ENCODE data around the gene SEL1L.

SEL1L gene

GRCh38 chr14:81452341-81453133 is 81.1 kb downstream of the SEL1L start:
- H2AFZ ChIP-seq (ENCODE audit: low read length): no peak overlapping the region
- H3K27ac ChIP-seq (ENCODE audit: low read depth, low read length, poor library complexity, severe bottlenecking): no peak overlapping the region
- H3F3A ChIP-seq (ENCODE audit: insufficient read depth, low read length): no peaks in the 10 kb centered on the region
- H3K9ac ChIP-seq (ENCODE audit: low read length): no peak overlapping the region
- H3K9me2 ChIP-seq (ENCODE audit: low read depth, low read length): no peaks in the 10 kb centered on the region
- H3K4me3 ChIP-seq (ENCODE audit: low read depth, low read length, poor library complexity, severe bottlenecking): no peak overlapping the region
- H4K20me1 ChIP-seq (ENCODE audit: insufficient read depth, low read length): no peaks in the 10 kb centered on the region
- H3K27me3 ChIP-seq (ENCODE audit: insufficient read depth, low read length): no peaks in the 10 kb centered on the region
- TF ChIP-seq, protein P1, sequence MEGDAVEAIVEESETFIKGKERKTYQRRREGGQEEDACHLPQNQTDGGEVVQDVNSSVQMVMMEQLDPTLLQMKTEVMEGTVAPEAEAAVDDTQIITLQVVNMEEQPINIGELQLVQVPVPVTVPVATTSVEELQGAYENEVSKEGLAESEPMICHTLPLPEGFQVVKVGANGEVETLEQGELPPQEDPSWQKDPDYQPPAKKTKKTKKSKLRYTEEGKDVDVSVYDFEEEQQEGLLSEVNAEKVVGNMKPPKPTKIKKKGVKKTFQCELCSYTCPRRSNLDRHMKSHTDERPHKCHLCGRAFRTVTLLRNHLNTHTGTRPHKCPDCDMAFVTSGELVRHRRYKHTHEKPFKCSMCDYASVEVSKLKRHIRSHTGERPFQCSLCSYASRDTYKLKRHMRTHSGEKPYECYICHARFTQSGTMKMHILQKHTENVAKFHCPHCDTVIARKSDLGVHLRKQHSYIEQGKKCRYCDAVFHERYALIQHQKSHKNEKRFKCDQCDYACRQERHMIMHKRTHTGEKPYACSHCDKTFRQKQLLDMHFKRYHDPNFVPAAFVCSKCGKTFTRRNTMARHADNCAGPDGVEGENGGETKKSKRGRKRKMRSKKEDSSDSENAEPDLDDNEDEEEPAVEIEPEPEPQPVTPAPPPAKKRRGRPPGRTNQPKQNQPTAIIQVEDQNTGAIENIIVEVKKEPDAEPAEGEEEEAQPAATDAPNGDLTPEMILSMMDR (IDR thresholded peaks at IDR 0.05; ENCODE audit: low read length): no peak
- no peak for TF ChIP-seq EZH2 (IDR thresholded peaks at IDR 0.05; ENCODE audit: borderline replicate concordance, low read length)
- H3K9me3 ChIP-seq (ENCODE audit: low read length): no peaks in the 10 kb centered on the region
- H3K4me2 ChIP-seq (ENCODE audit: low read length): no peak overlapping the region
- no peaks in the 10 kb centered on the region for H3K4me1 ChIP-seq (ENCODE audit: insufficient read depth, low read length, severe bottlenecking)
- no peaks in the 10 kb centered on the region for H3K79me2 ChIP-seq (ENCODE audit: insufficient read depth, low read length)
- H3K36me3 ChIP-seq (ENCODE audit: insufficient read depth, low read length): no peaks in the 10 kb centered on the region

DNA sequence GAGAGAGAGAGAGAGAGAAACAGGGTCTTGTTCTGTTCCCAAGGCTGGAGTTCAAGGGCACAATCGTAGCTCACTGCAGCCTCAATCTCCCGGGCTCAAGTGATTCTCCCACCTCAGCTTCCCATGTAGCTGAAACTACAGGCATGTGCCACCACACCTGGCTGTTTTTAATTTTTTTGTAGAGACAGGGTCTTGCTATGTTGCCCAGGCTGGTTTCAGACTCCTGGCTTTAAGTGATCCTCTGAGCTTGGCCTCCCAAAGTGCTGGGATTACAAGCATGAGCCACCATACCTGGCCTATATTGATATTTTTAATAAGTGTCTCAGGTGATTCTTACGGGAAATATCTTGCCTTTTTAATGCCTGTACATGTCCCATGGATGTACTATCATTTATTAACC is 82.7 kb downstream of the SEL1L start:
- H2AFZ ChIP-seq (ENCODE audit: low read length): no peak overlapping the region
- no peaks in the 10 kb centered on the region for H3K36me3 ChIP-seq (ENCODE audit: insufficient read depth, low read length)
- no peaks in the 10 kb centered on the region for H3K9me3 ChIP-seq (ENCODE audit: low read length)
- H3K9me2 ChIP-seq (ENCODE audit: low read depth, low read length): no peaks in the 10 kb centered on the region
- H3K4me1 ChIP-seq (ENCODE audit: insufficient read depth, low read length, severe bottlenecking): no peaks in the 10 kb centered on the region
- H3K4me2 ChIP-seq (ENCODE audit: low read length): no peak overlapping the region
- no peaks in the 10 kb centered on the region for H3K27me3 ChIP-seq (ENCODE audit: insufficient read depth, low read length)
- no peaks in the 10 kb centered on the region for H3K79me2 ChIP-seq (ENCODE audit: insufficient read depth, low read length)
- no peaks in the 10 kb centered on the region for H4K20me1 ChIP-seq (ENCODE audit: insufficient read depth, low read length)
- no peak overlapping the region for H3K27ac ChIP-seq (ENCODE audit: low read depth, low read length, poor library complexity, severe bottlenecking)
- TF ChIP-seq EZH2 (IDR thresholded peaks at IDR 0.05; ENCODE audit: borderline replicate concordance, low read length): no peak
- TF ChIP-seq, protein P1 (IDR thresholded peaks at IDR 0.05; ENCODE audit: low read length): no peak
- H3F3A ChIP-seq (ENCODE audit: insufficient read depth, low read length): no peaks in the 10 kb centered on the region
- H3K4me3 ChIP-seq (ENCODE audit: low read depth, low read length, poor library complexity, severe bottlenecking): no peak overlapping the region
- H3K9ac ChIP-seq (ENCODE audit: low read length): no peak overlapping the region

DNA sequence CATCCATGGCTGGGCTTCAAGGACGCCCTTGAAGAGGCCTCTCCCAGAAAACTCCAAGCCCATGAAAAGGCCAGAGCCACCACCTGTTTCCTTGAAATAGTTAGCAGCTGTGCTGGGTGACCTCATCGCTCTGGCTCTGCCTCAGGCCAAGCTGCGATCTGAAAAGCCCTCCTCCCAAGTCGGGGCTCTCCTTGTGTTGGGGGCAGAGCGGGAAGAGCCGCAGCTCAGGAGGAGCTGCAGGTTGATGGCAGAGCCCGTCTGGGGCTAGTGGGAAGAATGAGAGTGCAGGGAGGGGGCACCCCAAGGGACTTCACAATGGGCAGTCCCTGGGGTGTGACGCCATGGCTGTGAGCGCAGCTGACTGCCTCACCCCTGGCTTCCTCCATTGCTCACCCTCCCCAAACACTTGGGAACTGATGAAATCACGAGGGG is 83.5 kb downstream of the SEL1L start:
- no peaks in the 10 kb centered on the region for H3K9me2 ChIP-seq (ENCODE audit: low read depth, low read length)
- no peaks in the 10 kb centered on the region for H4K20me1 ChIP-seq (ENCODE audit: insufficient read depth, low read length)
- H3K9me3 ChIP-seq (ENCODE audit: low read length): no peaks in the 10 kb centered on the region
- H3K4me2 ChIP-seq (ENCODE audit: low read length): no peak overlapping the region
- H3K27ac ChIP-seq (ENCODE audit: low read depth, low read length, poor library complexity, severe bottlenecking): no peak overlapping the region
- TF ChIP-seq, protein P1 (IDR thresholded peaks at IDR 0.05; ENCODE audit: low read length): no peak
- TF ChIP-seq EZH2 (IDR thresholded peaks at IDR 0.05; ENCODE audit: borderline replicate concordance, low read length): no peak
- H3F3A ChIP-seq (ENCODE audit: insufficient read depth, low read length): no peaks in the 10 kb centered on the region
- H3K4me3 ChIP-seq (ENCODE audit: low read depth, low read length, poor library complexity, severe bottlenecking): no peak overlapping the region
- no peak overlapping the region for H2AFZ ChIP-seq (ENCODE audit: low read length)
- no peak overlapping the region for H3K9ac ChIP-seq (ENCODE audit: low read length)
- no peaks in the 10 kb centered on the region for H3K27me3 ChIP-seq (ENCODE audit: insufficient read depth, low read length)
- no peaks in the 10 kb centered on the region for H3K36me3 ChIP-seq (ENCODE audit: insufficient read depth, low read length)
- no peaks in the 10 kb centered on the region for H3K79me2 ChIP-seq (ENCODE audit: insufficient read depth, low read length)
- H3K4me1 ChIP-seq (ENCODE audit: insufficient read depth, low read length, severe bottlenecking): no peaks in the 10 kb centered on the region

Measured in OCI-LY1 (cell line).